Spleen (tissue), 7 donors: ENCODE results near the gene C16orf82.

Experiments
- CTCF ChIP-seq, 11 experiments: fragments of 200-600 bp in 7 of 11; fragments of 450-650 bp in 4 of 11; sonication (generic) in 4 of 11; IDR thresholded peaks in 8 of 11; conservative IDR thresholded peaks in 3 of 11; 1 replicate in 7 of 11; 2 replicates in 4 of 11; pipeline versions ENCODE4 v1.4.0 to v1.8.0; 2016 to 2021; ENCODE audit warnings: antibody characterized with exemption in 11 of 11, inconsistent platforms in 4 of 11, mild to moderate bottlenecking in 1 of 11
- POLR2A ChIP-seq, 3 donors: fragments of 450-650 bp; IDR thresholded peaks; one replicate each; pipeline ENCODE4 v1.5.1; 2017; ENCODE audit warnings: antibody characterized with exemption in 3 of 3, mild to moderate bottlenecking in 1 of 3
- POLR2AphosphoS5 ChIP-seq, 3 donors: sonication (generic); formaldehyde crosslinking; IDR thresholded peaks; one replicate each; pipeline ENCODE4 v1.5.1; 2017; ENCODE audit warnings: antibody characterized with exemption in 3 of 3
- donor health status: DM: no; HTN: no; CAD: no; lungs with moderate emphysema.
- donor health status: DM: no; HTN: no; CAD: no.
- donor health status: DM: no; HTN: no; CAD: no.

GRCh38 chr16:27107185-27107592 lies 40.5 kb downstream of the C16orf82 start:
- no peak for TF ChIP-seq CTCF (IDR thresholded peaks at IDR 0.05 in 8 of 11, conservative IDR thresholded peaks at IDR 0.05 in 3 of 11)
- TF ChIP-seq POLR2AphosphoS5 (IDR thresholded peaks at IDR 0.05) = no peak
- TF ChIP-seq POLR2A (IDR thresholded peaks at IDR 0.05) = no peak
